Activated T-helper 1 cell treated with Interleukin-2 at 50 U/mL for 16 hours (primary cell): Measurements from ENCODE around the gene SLC38A2.

Experiments used
- DNase-seq: peaks from one replicate; pipeline ENCODE4 v3.0.0-alpha.2; 2020; ENCODE audit warnings: low read depth

Gene SLC38A2

GRCh38 chr12:46374310-46374709 lies 1.7 kb upstream of the SLC38A2 start:
- no peak for DNase-seq

GRCh38 chr12:46373301-46374296 lies 1.0 kb upstream of the SLC38A2 start:
- DNase-seq: peak; percentile 17

- peak; percentile 35 for DNase-seq
These were observed 642 bp downstream of the SLC38A2 start for GRCh38 chr12:46371718-46372543.

- peak; percentile 91 for DNase-seq
These were observed 1.5 kb downstream of the SLC38A2 start for GRCh38 chr12:46370792-46371717.

GRCh38 chr12:46370380-46370734 lies 2.2 kb downstream of the SLC38A2 start:
- no peak for DNase-seq

- DNase-seq: no peak
These were observed 2.8 kb downstream of the SLC38A2 start for GRCh38 chr12:46369474-46370379.

GRCh38 chr12:46369095-46369473 lies 3.5 kb downstream of the SLC38A2 start:
- no peak for DNase-seq

GRCh38 chr12:46368684-46369083 lies 3.9 kb downstream of the SLC38A2 start:
- DNase-seq: no peak

- no peak for DNase-seq
These were observed 4.4 kb downstream of the SLC38A2 start for GRCh38 chr12:46368138-46368537.

- no peak for DNase-seq
These were observed 5.1 kb downstream of the SLC38A2 start for GRCh38 chr12:46367351-46368029.

- DNase-seq: no peak
These were observed 5.8 kb downstream of the SLC38A2 start for GRCh38 chr12:46366771-46367170.

GRCh38 chr12:46365951-46366379 lies 6.6 kb downstream of the SLC38A2 start:
- no peak for DNase-seq

GRCh38 chr12:46364777-46365580 lies 7.6 kb downstream of the SLC38A2 start:
- DNase-seq: no peak

GRCh38 chr12:46364300-46364696 lies 8.3 kb downstream of the SLC38A2 start:
- no peak for DNase-seq

GRCh38 chr12:46363582-46364299 lies 8.8 kb downstream of the SLC38A2 start:
- no peak for DNase-seq

GRCh38 chr12:46362895-46363581 lies 9.5 kb downstream of the SLC38A2 start:
- no peak for DNase-seq

- DNase-seq: no peak
These were observed 10.9 kb downstream of the SLC38A2 start for GRCh38 chr12:46361667-46362034.
